DND-41 (cell line): Measurements from ENCODE around the gene TJP2.

Experiments
- ATAC-seq: fragments of 200-7000 bp; cut with Tn5 transposase; 3 replicates; pipeline ENCODE4 v1.9.1; 2021; ENCODE audit warnings: low read depth; ENCODE audit not compliant: insufficient read depth
- DNase-seq: peaks from one replicate; pipeline ENCODE4 v3.0.0-alpha.2; 2020
- H2AFZ ChIP-seq: 2 replicates; pipeline ENCODE4 v1.6.0; 2012; ENCODE audit warnings: low read depth, low read length
- H3K27ac ChIP-seq: 2 replicates; pipeline ENCODE4 v1.5.1; 2012; ENCODE audit warnings: low read length, inconsistent platforms
- H3K27me3 ChIP-seq: fragments of 200-600 bp; sonication (generic); 2 replicates; pipeline ENCODE4 v1.6.0; 2012; ENCODE audit warnings: low read length, mild to moderate bottlenecking, inconsistent platforms; ENCODE audit not compliant: insufficient read depth, poor library complexity
- H3K36me3 ChIP-seq: 2 replicates; pipeline ENCODE4 v1.5.1; 2012; ENCODE audit warnings: low read length, inconsistent platforms; ENCODE audit not compliant: insufficient read depth
- H3K4me1 ChIP-seq: 2 replicates; pipeline ENCODE4 v1.5.1; 2012; ENCODE audit warnings: mild to moderate bottlenecking, low read length; ENCODE audit not compliant: insufficient read depth
- H3K4me2 ChIP-seq: 2 replicates; pipeline ENCODE4 v1.6.0; 2012; ENCODE audit warnings: mild to moderate bottlenecking, moderate library complexity, low read length, inconsistent platforms; ENCODE audit not compliant: insufficient read depth
- H3K4me3 ChIP-seq, 2 experiments: fragments of 200-600 bp in 1 of 2; shearing (Covaris generic) in 1 of 2; 2 replicates each; pipeline ENCODE4 v1.5.1; 2012 to 2016; ENCODE audit warnings: inconsistent platforms in 2 of 2, low read length in 2 of 2, mild to moderate bottlenecking in 2 of 2, low read depth in 1 of 2, moderate library complexity in 1 of 2
- H3K79me2 ChIP-seq: 2 replicates; pipeline ENCODE4 v1.6.0; 2012; ENCODE audit warnings: low read length, inconsistent platforms; ENCODE audit not compliant: insufficient read depth
- H3K9ac ChIP-seq: 2 replicates; pipeline ENCODE4 v1.6.0; 2012; ENCODE audit warnings: low read depth, mild to moderate bottlenecking, inconsistent platforms, low read length, moderate library complexity
- H3K9me3 ChIP-seq: 2 replicates; pipeline ENCODE4 v1.5.1; 2012; ENCODE audit warnings: low read length, moderate library complexity, mild to moderate bottlenecking, inconsistent platforms; ENCODE audit not compliant: insufficient read depth, severe bottlenecking
- H4K20me1 ChIP-seq: 2 replicates; pipeline ENCODE4 v1.6.0; 2012; ENCODE audit warnings: low read length; ENCODE audit not compliant: insufficient read depth
- EZH2 ChIP-seq: IDR thresholded peaks from 3 replicates; pipeline ENCODE4 v1.6.1; 2012; ENCODE audit warnings: borderline replicate concordance, low read depth, mild to moderate bottlenecking, moderate library complexity, low read length, inconsistent platforms; ENCODE audit not compliant: severe bottlenecking
- TF ChIP-seq, protein P1 (sequence below): IDR thresholded peaks from 2 replicates; pipeline ENCODE4 v1.5.1; 2012; ENCODE audit warnings: borderline replicate concordance, low read length, moderate library complexity, mild to moderate bottlenecking; ENCODE audit not compliant: poor library complexity, severe bottlenecking; ENCODE audit errors: extremely low read depth

TJP2 gene

DNA sequence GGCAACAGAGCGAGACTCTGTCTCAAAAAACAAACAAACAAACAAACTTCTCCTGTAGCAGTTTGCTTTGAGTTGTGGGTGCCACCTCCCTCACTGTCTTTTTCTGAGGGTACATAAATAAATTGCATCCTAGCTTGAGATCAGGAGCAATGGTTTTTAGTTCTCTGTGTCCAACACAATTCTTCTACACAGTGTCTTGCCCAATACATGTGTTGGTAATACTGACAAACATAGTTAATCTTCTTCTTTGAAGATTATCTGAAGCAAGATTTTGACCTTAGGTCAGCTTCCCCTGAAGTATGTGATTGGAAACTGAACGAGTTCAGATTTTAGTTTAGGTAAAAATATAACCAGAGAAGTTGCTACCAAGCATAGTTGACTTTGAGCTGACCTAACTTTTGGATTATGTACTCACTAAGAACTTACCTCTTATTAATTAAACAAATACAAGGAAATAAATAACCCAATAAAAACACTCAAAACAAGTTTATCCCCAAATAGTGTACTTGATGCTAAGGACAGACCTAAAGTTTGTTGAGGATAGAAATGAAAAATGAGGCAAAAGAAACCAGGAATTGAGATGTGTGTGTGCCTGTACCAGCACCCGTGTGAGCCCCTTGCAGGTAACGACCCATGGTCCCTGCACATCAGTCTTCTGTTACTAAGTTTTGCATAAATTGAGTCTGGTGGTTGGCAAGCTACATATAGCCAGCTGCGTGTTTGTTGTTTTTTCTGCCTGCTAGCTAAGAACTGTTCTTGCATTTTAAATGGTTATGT is 16.2 kb downstream of the TJP2 start:
- Histone ChIP-seq H2AFZ (no peak overlapping the region), H3K79me2 (peaks cover 2% of the 10 kb centered on the region; the same call in 1 of the 2 replicates), H4K20me1 (no peaks in the 10 kb centered on the region), H3K27ac (peak overlapping the region; percentile 75), H3K9ac (0 out of 2 replicates have a peak overlapping the region, but pooled peaks have one; percentile 30), H3K36me3 (no peaks in the 10 kb centered on the region), H3K27me3 (no peaks in the 10 kb centered on the region), H3K4me3 (no peak overlapping the region), H3K4me2 (no peak overlapping the region), H3K4me1 (peaks cover 29% of the 10 kb centered on the region), H3K9me3 (no peaks in the 10 kb centered on the region)
- no peak for DNase-seq
- no peak for TF ChIP-seq EZH2
- ATAC-seq = no peak

DNA sequence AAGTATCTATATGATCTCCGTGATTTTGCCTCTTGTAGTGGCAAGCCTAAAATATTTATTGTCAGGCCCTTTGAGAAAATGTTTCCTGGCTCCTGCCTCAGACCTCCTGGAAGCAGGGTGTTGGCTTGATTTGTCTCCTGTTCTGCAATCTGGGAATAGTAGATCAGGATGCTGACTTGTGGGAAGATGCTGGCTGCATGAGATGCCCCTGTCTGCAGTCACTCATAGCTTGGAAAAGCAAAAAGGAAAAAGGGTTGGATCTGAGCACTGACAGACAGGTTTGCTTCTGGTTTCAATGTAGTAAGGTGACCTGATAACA is 16.7 kb downstream of the TJP2 start:
- peak overlapping the region; percentile 75 for H3K27ac ChIP-seq
- no peaks in the 10 kb centered on the region for H3K36me3 ChIP-seq
- peaks cover 2% of the 10 kb centered on the region; the same call in 1 of the 2 replicates for H3K79me2 ChIP-seq
- H3K4me3 ChIP-seq = no peak overlapping the region
- DNase-seq (no peak), ATAC-seq (no peak)
- no peaks in the 10 kb centered on the region for H3K27me3 ChIP-seq
- no peaks in the 10 kb centered on the region for H3K9me3 ChIP-seq
- H4K20me1 ChIP-seq = no peaks in the 10 kb centered on the region
- peaks cover 29% of the 10 kb centered on the region for H3K4me1 ChIP-seq
- TF ChIP-seq, protein P1, sequence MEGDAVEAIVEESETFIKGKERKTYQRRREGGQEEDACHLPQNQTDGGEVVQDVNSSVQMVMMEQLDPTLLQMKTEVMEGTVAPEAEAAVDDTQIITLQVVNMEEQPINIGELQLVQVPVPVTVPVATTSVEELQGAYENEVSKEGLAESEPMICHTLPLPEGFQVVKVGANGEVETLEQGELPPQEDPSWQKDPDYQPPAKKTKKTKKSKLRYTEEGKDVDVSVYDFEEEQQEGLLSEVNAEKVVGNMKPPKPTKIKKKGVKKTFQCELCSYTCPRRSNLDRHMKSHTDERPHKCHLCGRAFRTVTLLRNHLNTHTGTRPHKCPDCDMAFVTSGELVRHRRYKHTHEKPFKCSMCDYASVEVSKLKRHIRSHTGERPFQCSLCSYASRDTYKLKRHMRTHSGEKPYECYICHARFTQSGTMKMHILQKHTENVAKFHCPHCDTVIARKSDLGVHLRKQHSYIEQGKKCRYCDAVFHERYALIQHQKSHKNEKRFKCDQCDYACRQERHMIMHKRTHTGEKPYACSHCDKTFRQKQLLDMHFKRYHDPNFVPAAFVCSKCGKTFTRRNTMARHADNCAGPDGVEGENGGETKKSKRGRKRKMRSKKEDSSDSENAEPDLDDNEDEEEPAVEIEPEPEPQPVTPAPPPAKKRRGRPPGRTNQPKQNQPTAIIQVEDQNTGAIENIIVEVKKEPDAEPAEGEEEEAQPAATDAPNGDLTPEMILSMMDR = no peak
- no peak for TF ChIP-seq EZH2
- peak overlapping the region; percentile 39 for H3K4me2 ChIP-seq
- H3K9ac ChIP-seq = peak overlapping the region; percentile 30; the same call in 1 of the 2 replicates
- H2AFZ ChIP-seq = 0 out of 2 replicates have a peak overlapping the region, but pooled peaks have one; percentile 39

DNA sequence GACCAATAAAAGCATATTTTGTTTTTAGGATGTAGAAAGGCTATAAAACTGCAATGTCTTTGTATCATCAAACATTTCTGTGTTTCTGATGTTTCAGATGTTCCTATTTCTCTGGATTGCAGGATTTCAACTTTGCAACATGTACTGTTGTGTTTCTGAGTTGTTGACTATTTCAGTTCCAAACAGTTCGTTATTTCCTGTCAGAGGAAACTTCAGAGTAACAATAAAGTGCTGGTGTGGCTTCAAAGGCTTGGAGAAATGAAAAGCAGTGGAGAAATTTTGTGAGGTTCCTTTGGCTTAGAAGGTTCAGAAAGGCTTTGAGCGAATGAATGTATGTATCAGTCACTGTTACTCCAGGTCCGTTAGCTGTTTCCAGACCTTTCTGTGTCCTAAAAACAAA is 17.2 kb downstream of the TJP2 start:
- Histone ChIP-seq H3K4me2 (peak overlapping the region; percentile 39), H3K4me1 (peaks cover 29% of the 10 kb centered on the region), H3K9me3 (no peaks in the 10 kb centered on the region), H3K27me3 (no peaks in the 10 kb centered on the region), H3K27ac (peak overlapping the region; percentile 75), H3K79me2 (peaks cover 2% of the 10 kb centered on the region; the same call in 1 of the 2 replicates), H3K9ac (peak overlapping the region; percentile 30; the same call in 1 of the 2 replicates), H2AFZ (0 out of 2 replicates have a peak overlapping the region, but pooled peaks have one; percentile 39), H4K20me1 (no peaks in the 10 kb centered on the region), H3K4me3 (no peak overlapping the region), H3K36me3 (no peaks in the 10 kb centered on the region)
- DNase-seq = no peak
- no peak for TF ChIP-seq EZH2
- TF ChIP-seq, protein P1 = no peak
- ATAC-seq = peak; percentile 68

DNA sequence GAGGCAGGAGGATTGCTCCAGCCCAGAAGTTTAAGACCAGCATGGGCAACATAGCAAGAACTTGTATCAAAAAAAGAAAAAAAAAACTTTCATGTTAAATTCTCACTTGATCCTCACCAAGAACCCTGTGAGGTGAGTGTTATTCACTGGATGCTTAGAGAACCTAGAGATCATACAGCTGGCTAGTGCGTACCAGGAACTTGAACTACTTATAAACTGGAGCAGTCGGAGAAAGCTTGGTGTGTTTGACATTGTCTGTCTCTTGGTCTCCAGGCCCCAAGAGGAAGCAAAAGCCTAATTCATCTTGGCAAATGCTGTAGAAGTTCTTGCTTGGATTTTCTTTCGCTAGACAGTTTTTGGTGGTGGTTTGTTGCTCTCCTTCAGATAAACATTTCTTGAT is 18.1 kb downstream of the TJP2 start:
- Histone ChIP-seq H3K9me3 (no peaks in the 10 kb centered on the region), H3K36me3 (no peaks in the 10 kb centered on the region), H4K20me1 (no peaks in the 10 kb centered on the region), H3K27me3 (no peaks in the 10 kb centered on the region), H3K79me2 (peaks cover 2% of the 10 kb centered on the region; the same call in 1 of the 2 replicates), H3K9ac (no peak overlapping the region), H3K27ac (peak overlapping the region; percentile 40), H3K4me2 (no peak overlapping the region), H3K4me1 (peaks cover 29% of the 10 kb centered on the region), H2AFZ (no peak overlapping the region), H3K4me3 (no peak overlapping the region)
- DNase-seq = no peak
- ATAC-seq = no peak
- TF ChIP-seq, protein P1 = no peak
- no peak for TF ChIP-seq EZH2
